ENCODE data around the gene NOTCH1. TPM values are rescaled to one million over a fixed set of nuclear protein-coding genes. Genes with fewer than 3 reads are reported as not detected.
A peak's percentile ranks its signal among the peaks of the same experiment; 100 is the strongest.

NOTCH1 gene
- total RNA-seq, 1 experiment from 2014 or later: 53.4 TPM

- Mint-ChIP-seq H3K4me3 (ENCODE audit: unreplicated experiment) (no peak overlapping the region), H3K27ac (ENCODE audit: low read depth, unreplicated experiment) (no peak overlapping the region), H3K27me3 (ENCODE audit: insufficient read depth, unreplicated experiment) (peaks cover 36% of the 10 kb centered on the region), H3K4me1 (ENCODE audit: insufficient read depth, unreplicated experiment) (no peaks in the 10 kb centered on the region), H3K36me3 (ENCODE audit: insufficient read depth, unreplicated experiment) (no peaks in the 10 kb centered on the region), H3K9me3 (ENCODE audit: unreplicated experiment) (no peaks in the 10 kb centered on the region)
- DNase-seq (ENCODE audit: unreplicated experiment): no peak
- POLR2A ChIA-PET: interaction anchor here (0.5 to 0.8 kb wide), 2 partner anchors 33 to 598 kb away, joined by 3 to 4 read pairs; no protein-coding TSS in a partner anchor
- CTCF ChIA-PET: interaction anchor here (0.7 kb wide), 1 partner anchor 43 kb away, joined by 8 read pairs; no protein-coding TSS in a partner anchor
- intact Hi-C loops (cut with micrococcal nuclease): no loop called here
- TF ChIP-seq CTCF (IDR thresholded peaks at IDR 0.05; ENCODE audit: unreplicated experiment): no peak
- BruUV-seq (replicated peaks): no TSS peak
These were observed 45.2 kb upstream of the NOTCH1 start for GRCh38 chr9:136590821-136591752.

GRCh38 chr9:136589766-136590763 lies 44.2 kb upstream of the NOTCH1 start:
- intact Hi-C loops (cut with micrococcal nuclease): no loop called here
- Mint-ChIP-seq H3K27me3 (ENCODE audit: insufficient read depth, unreplicated experiment) (peaks cover 36% of the 10 kb centered on the region), H3K27ac (ENCODE audit: low read depth, unreplicated experiment) (peak overlapping the region; percentile 40), H3K4me1 (ENCODE audit: insufficient read depth, unreplicated experiment) (no peaks in the 10 kb centered on the region), H3K4me3 (ENCODE audit: unreplicated experiment) (no peak overlapping the region), H3K36me3 (ENCODE audit: insufficient read depth, unreplicated experiment) (no peaks in the 10 kb centered on the region), H3K9me3 (ENCODE audit: unreplicated experiment) (no peaks in the 10 kb centered on the region)
- no peak for DNase-seq (ENCODE audit: unreplicated experiment)
- ChIA-PET POLR2A (no interaction called here), CTCF (no interaction called here)
- no TSS peak for BruUV-seq (replicated peaks)
- TF ChIP-seq CTCF (IDR thresholded peaks at IDR 0.05; ENCODE audit: unreplicated experiment): no peak

- no TSS peak for BruUV-seq (replicated peaks)
- no peaks in the 10 kb centered on the region for H3K4me1 Mint-ChIP-seq (ENCODE audit: insufficient read depth, unreplicated experiment)
- intact Hi-C loops (cut with micrococcal nuclease): no loop called here
- ChIA-PET CTCF (interaction anchor here (0.6 kb wide), 1 partner anchor 1194 kb away, joined by 3 read pairs; no protein-coding TSS in a partner anchor), POLR2A (interaction anchor here (0.6 to 1.2 kb wide), 3 partner anchors 37 to 50 kb away, joined by 3 to 4 read pairs (median 3); no protein-coding TSS in a partner anchor)
- H3K36me3 Mint-ChIP-seq (ENCODE audit: insufficient read depth, unreplicated experiment): no peaks in the 10 kb centered on the region
- TF ChIP-seq CTCF (IDR thresholded peaks at IDR 0.05; ENCODE audit: unreplicated experiment): no peak
- DNase-seq (ENCODE audit: unreplicated experiment): no peak
- H3K27ac Mint-ChIP-seq (ENCODE audit: low read depth, unreplicated experiment): no peak overlapping the region
- no peaks in the 10 kb centered on the region for H3K9me3 Mint-ChIP-seq (ENCODE audit: unreplicated experiment)
- H3K27me3 Mint-ChIP-seq (ENCODE audit: insufficient read depth, unreplicated experiment): peaks cover 30% of the 10 kb centered on the region
- H3K4me3 Mint-ChIP-seq (ENCODE audit: unreplicated experiment): no peak overlapping the region
These were observed 43.0 kb upstream of the NOTCH1 start for GRCh38 chr9:136588663-136589464.

Measured in MCF 10A (cell line).